ENCODE measurements around the gene ADAMTS13.

Gene ADAMTS13

GRCh38 chr9:133427658-133428348, 5.6 kb downstream of the ADAMTS13 start:
- no peak for TF ChIP-seq CTCF (IDR thresholded peaks at IDR 0.05)
- TF ChIP-seq ZFX (IDR thresholded peaks at IDR 0.05; ENCODE audit: borderline replicate concordance): no peak
- no peak overlapping the region for H3K27ac ChIP-seq

- TF ChIP-seq CTCF (IDR thresholded peaks at IDR 0.05): no peak
- no peak for TF ChIP-seq ZFX (IDR thresholded peaks at IDR 0.05; ENCODE audit: borderline replicate concordance)
- H3K27ac ChIP-seq: no peak overlapping the region
Observed at GRCh38 chr9:133428617-133429101, 6.5 kb downstream of the ADAMTS13 start.

GRCh38 chr9:133429214-133429613, 7.0 kb downstream of the ADAMTS13 start:
- TF ChIP-seq CTCF (IDR thresholded peaks at IDR 0.05) (no peak), ZFX (IDR thresholded peaks at IDR 0.05; ENCODE audit: borderline replicate concordance) (no peak)
- H3K27ac ChIP-seq: no peak overlapping the region

GRCh38 chr9:133429641-133430161, 7.5 kb downstream of the ADAMTS13 start:
- TF ChIP-seq ZFX (IDR thresholded peaks at IDR 0.05; ENCODE audit: borderline replicate concordance) (no peak), CTCF (IDR thresholded peaks at IDR 0.05) (no peak)

GRCh38 chr9:133430244-133430643, 8.1 kb downstream of the ADAMTS13 start:
- TF ChIP-seq ZFX (IDR thresholded peaks at IDR 0.05; ENCODE audit: borderline replicate concordance): no peak
- no peak for TF ChIP-seq CTCF (IDR thresholded peaks at IDR 0.05)
- H3K27ac ChIP-seq: no peak overlapping the region

More at GRCh38 chr9:133429641-133430161, 7.5 kb downstream of the ADAMTS13 start:
- H3K27ac ChIP-seq: no peak overlapping the region

GRCh38 chr9:133433351-133433843, 11.2 kb downstream of the ADAMTS13 start:
- no peak overlapping the region for H3K27ac ChIP-seq
- TF ChIP-seq CTCF (IDR thresholded peaks at IDR 0.05) (no peak), ZFX (IDR thresholded peaks at IDR 0.05; ENCODE audit: borderline replicate concordance) (no peak)

GRCh38 chr9:133436681-133437080, 14.5 kb downstream of the ADAMTS13 start:
- no peak overlapping the region for H3K27ac ChIP-seq
- no peak for TF ChIP-seq ZFX (IDR thresholded peaks at IDR 0.05; ENCODE audit: borderline replicate concordance)
- no peak for TF ChIP-seq CTCF (IDR thresholded peaks at IDR 0.05)

All from 22Rv1 (cell line).